ENCODE measurements around the gene DAPK2.

DNA sequence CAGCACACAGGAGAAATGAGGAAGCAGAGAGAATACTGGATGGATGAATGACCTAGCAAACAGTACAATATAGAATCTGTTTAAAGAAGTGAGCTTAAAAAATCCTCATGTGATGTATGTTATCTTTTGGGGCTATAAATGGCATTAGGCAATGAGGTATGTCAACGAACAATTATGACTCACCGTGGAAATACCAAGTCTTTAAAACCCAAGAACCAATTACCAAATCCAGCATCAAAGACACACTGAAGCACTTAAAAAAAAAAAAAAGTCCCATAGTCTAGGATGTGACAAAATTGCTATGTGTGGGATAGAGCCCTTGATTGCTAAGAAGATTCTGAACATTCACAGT lies 176.3 kb downstream of the DAPK2 start:
- TF ChIP-seq, protein P1, sequence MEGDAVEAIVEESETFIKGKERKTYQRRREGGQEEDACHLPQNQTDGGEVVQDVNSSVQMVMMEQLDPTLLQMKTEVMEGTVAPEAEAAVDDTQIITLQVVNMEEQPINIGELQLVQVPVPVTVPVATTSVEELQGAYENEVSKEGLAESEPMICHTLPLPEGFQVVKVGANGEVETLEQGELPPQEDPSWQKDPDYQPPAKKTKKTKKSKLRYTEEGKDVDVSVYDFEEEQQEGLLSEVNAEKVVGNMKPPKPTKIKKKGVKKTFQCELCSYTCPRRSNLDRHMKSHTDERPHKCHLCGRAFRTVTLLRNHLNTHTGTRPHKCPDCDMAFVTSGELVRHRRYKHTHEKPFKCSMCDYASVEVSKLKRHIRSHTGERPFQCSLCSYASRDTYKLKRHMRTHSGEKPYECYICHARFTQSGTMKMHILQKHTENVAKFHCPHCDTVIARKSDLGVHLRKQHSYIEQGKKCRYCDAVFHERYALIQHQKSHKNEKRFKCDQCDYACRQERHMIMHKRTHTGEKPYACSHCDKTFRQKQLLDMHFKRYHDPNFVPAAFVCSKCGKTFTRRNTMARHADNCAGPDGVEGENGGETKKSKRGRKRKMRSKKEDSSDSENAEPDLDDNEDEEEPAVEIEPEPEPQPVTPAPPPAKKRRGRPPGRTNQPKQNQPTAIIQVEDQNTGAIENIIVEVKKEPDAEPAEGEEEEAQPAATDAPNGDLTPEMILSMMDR (IDR thresholded peaks at IDR 0.05) = no peak
- no peak for TF ChIP-seq POLR2A (IDR thresholded peaks at IDR 0.05)
